Endothelial cell of umbilical vein (primary cell): ENCODE measurements around the gene SSNA1. TPM values are rescaled to one million over a fixed set of nuclear protein-coding genes. Genes with fewer than 3 reads are reported as not detected.

ENCODE experiments used
- BruUV-seq: library from RNA; stranded (reverse); fragments of 400-500 nt; replicated peaks from 2 replicates; lab custom pipeline; 2021; lab: Mats Ljungman, UMichigan
- CTCF ChIA-PET: fragments of 300-600, 350-600 bp; sonication (Branson Sonifier 250); formaldehyde crosslinking; loops from one replicate; lab custom pipeline; 2021; ENCODE audit warnings: antibody characterized with exemption, inconsistent platforms; lab: Charles Lee
- POLR2A ChIA-PET: fragments of 300-600, 350-600 bp; sonication (Branson Sonifier 250); formaldehyde crosslinking; loops from one replicate; lab custom pipeline; 2021; ENCODE audit warnings: antibody characterized with exemption, inconsistent platforms; lab: Charles Lee
- DNase-seq: peaks from one replicate; pipeline ENCODE4 v3.0.0-alpha.2; 2011; ENCODE audit warnings: low read depth, low spot score
- FAIRE-seq: peaks from 2 replicates; lab custom pipeline; 2011; peaks lifted over from hg19 to GRCh38; lab: Jason Lieb, UNC
- H2AFZ ChIP-seq: 2 replicates; pipeline ENCODE4 v1.6.0; 2012; ENCODE audit warnings: low read depth, low read length, control low read depth, inconsistent platforms
- H3K27ac ChIP-seq: 2 replicates; pipeline ENCODE4 v1.5.1; 2011; ENCODE audit warnings: low read depth, mild to moderate bottlenecking, control low read depth, low read length, moderate library complexity; ENCODE audit not compliant: insufficient read depth
- H3K27me3 ChIP-seq, 2 experiments: 2 replicates each; pipeline versions ENCODE4 v1.6.0 to v1.6.1; 2011; ENCODE audit warnings: low read length in 2 of 2, mixed read lengths in 1 of 2; ENCODE audit not compliant: control insufficient read depth in 2 of 2, insufficient read depth in 2 of 2
- H3K36me3 ChIP-seq, 2 experiments: 2 replicates in 1 of 2; 3 replicates in 1 of 2; pipeline ENCODE4 v1.5.1; 2011; ENCODE audit warnings: low read length in 2 of 2, mild to moderate bottlenecking in 1 of 2, moderate library complexity in 1 of 2; ENCODE audit not compliant: control insufficient read depth in 2 of 2, insufficient read depth in 2 of 2; ENCODE audit errors: extremely low read depth in 1 of 2
- H3K4me1 ChIP-seq: 3 replicates; pipeline ENCODE4 v1.5.1; 2011; ENCODE audit warnings: mild to moderate bottlenecking, low read length; ENCODE audit not compliant: control insufficient read depth, insufficient read depth; ENCODE audit errors: extremely low read depth
- H3K4me2 ChIP-seq: 2 replicates; pipeline ENCODE4 v1.6.1; 2011; ENCODE audit warnings: low read length, control low read depth, mixed read lengths; ENCODE audit not compliant: insufficient read depth
- H3K4me3 ChIP-seq, 3 experiments: fragments of 200-600 bp in 1 of 3; sonication (generic), shearing (Covaris generic) in 1 of 3; replicated peaks in 1 of 3; 2 replicates each; pipeline ENCODE4 v1.5.1; 2011 to 2016; ENCODE audit warnings: control low read depth in 3 of 3, low read length in 3 of 3, mild to moderate bottlenecking in 2 of 3, inconsistent platforms in 1 of 3, low read depth in 1 of 3, moderate library complexity in 1 of 3; ENCODE audit not compliant: insufficient read depth in 1 of 3
- H3K79me2 ChIP-seq: 2 replicates; pipeline ENCODE4 v1.6.0; 2012; ENCODE audit warnings: low read length, inconsistent platforms; ENCODE audit not compliant: control insufficient read depth, insufficient read depth
- H3K9ac ChIP-seq: replicated peaks from 2 replicates; pipeline ENCODE3; 2011; ENCODE audit warnings: low read length, control low read depth; ENCODE audit not compliant: insufficient read depth; ENCODE audit errors: extremely low read depth
- H3K9me1 ChIP-seq: replicated peaks from 3 replicates; pipeline ENCODE4 v1.6.0; 2011; ENCODE audit warnings: mild to moderate bottlenecking, low read length; ENCODE audit not compliant: control insufficient read depth, insufficient read depth; ENCODE audit errors: extremely low read depth
- H3K9me3 ChIP-seq: replicated peaks from 2 replicates; pipeline ENCODE4 v1.5.1; 2012; ENCODE audit warnings: low read length, inconsistent platforms; ENCODE audit not compliant: control insufficient read depth, insufficient read depth
- H4K20me1 ChIP-seq: replicated peaks from 2 replicates; pipeline ENCODE3; 2011; ENCODE audit warnings: mild to moderate bottlenecking, low read length; ENCODE audit not compliant: control insufficient read depth, insufficient read depth; ENCODE audit errors: extremely low read depth
- CTCF ChIP-seq, 2 donors: IDR thresholded peaks; 1 replicate in 1 of 2; 2 replicates in 1 of 2; pipeline ENCODE4 v1.5.1; 2011; ENCODE audit warnings: low read length in 2 of 2, mild to moderate bottlenecking in 2 of 2, moderate library complexity in 2 of 2, control low read depth in 1 of 2, inconsistent platforms in 1 of 2, low read depth in 1 of 2; ENCODE audit not compliant: insufficient read depth in 1 of 2; ENCODE audit errors: extremely low read depth in 1 of 2
- EZH2 ChIP-seq: IDR thresholded peaks from 2 replicates; pipeline ENCODE4 v1.6.1; 2012; ENCODE audit warnings: borderline replicate concordance, low read depth, mild to moderate bottlenecking, moderate library complexity, low read length, inconsistent platforms; ENCODE audit not compliant: severe bottlenecking
- FOS ChIP-seq: IDR thresholded peaks from 2 replicates; pipeline ENCODE4 v1.6.1; 2011; ENCODE audit warnings: mild to moderate bottlenecking, low read length, moderate library complexity, borderline replicate concordance; ENCODE audit not compliant: insufficient read depth
- GATA2 ChIP-seq: IDR thresholded peaks from 2 replicates; pipeline ENCODE4 v1.7.0; 2011; ENCODE audit warnings: low read depth, mild to moderate bottlenecking, moderate library complexity, mixed read lengths, low read length; ENCODE audit not compliant: insufficient read length, insufficient read depth
- JUN ChIP-seq: IDR thresholded peaks from 2 replicates; pipeline ENCODE4 v1.6.1; 2011; ENCODE audit warnings: borderline replicate concordance, low read depth; ENCODE audit not compliant: insufficient read length, insufficient read depth
- MAX ChIP-seq: IDR thresholded peaks from 2 replicates; pipeline ENCODE4 v1.6.1; 2011; ENCODE audit not compliant: insufficient read depth, insufficient read length
- MYC ChIP-seq: IDR thresholded peaks from one replicate; pipeline ENCODE4 v1.6.1; 2011; ENCODE audit warnings: mild to moderate bottlenecking, low read depth, low read length
- POLR2A ChIP-seq: IDR thresholded peaks from 2 replicates; pipeline ENCODE4 v1.6.1; 2012; ENCODE audit warnings: low read depth, mild to moderate bottlenecking, control low read depth, low read length
- POLR2AphosphoS5 ChIP-seq: IDR thresholded peaks from 2 replicates; pipeline ENCODE4 v1.6.1; 2012; ENCODE audit warnings: low read depth, mild to moderate bottlenecking, control low read depth, low read length, moderate library complexity; ENCODE audit not compliant: insufficient read depth
- dilution Hi-C: fragments of 300-500 bp; cut with MboI; formaldehyde crosslinking; loops from one replicate; pipeline ENCODE4 v1.15.0; 2019; ENCODE audit warnings: low sequenced_read_pairs; ENCODE audit not compliant: extremely low pct_ligation_motif_present
- intact Hi-C: fragments of 100-400 bp; cut with micrococcal nuclease; formaldehyde crosslinking; loops from one replicate; pipeline ENCODE4 v1.10.0; 2022
- polyA plus RNA-seq, 4 experiments: library from polyadenylated mRNA; depleted of rRNA in 3 of 4; stranded (reverse) in 3 of 4; unstranded in 1 of 4; fragments of >200 nt; gene quantifications; 2 replicates each; pipeline versions ENCODE4 v1.2.1 to v1.2.3, GENCODE V29; 2011 to 2012; ENCODE audit warnings: missing spikeins in 1 of 4
- total RNA-seq: library from RNA; stranded (reverse); gene quantifications from 2 replicates; pipeline ENCODE4 v1.2.3, GENCODE V29; 2021

SSNA1 gene
- total and polyA plus RNA-seq, 2 donors (not counting 3 experiments of a cell fraction or from before 2014, with no cell fraction given), result 89.0 to 146 TPM

DNA sequence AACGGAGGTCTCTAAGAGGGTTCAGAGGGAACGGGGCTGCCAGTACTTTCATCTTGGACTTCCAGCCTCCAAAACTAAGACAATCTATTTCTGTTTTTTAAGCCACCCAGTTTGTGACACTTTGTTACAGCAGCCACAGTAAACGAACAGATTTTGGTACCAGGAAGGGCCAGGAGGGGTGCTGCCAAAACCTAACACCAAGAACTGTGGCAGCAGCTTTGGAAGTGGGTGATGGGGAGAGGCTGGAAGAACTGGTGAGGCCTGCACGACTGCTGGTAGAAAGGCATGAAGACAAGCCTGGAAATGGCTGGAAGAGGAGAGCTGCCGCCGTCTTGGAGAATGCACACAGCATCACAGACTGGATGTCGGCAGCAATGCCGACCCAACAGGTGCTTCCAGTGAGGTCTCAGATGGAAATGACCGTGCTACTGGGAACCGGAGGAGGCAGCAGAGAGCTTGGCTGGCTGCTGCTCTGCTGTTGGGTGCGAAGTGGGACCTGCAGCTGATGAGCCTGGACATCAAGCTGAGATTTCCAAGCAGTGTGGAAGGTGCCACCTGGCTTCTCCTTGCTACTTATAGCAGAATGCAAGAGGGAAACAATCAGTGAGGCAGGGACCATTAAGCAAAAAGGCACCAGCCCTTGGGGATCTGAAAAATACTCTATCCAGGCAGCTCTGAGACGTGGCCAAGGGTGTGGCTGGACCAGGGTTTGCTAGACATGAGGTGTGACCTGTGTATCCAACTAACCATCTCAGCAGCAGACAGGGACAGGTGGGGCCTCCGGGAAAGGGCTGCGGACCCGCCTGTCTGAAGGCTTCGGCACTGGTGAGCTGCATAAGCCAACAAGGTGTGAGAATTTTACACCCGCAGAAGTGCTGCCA lies 11.9 kb upstream of the SSNA1 start:
- peak; percentile 74 for FAIRE-seq
- BruUV-seq, result no TSS peak
- H3K27ac ChIP-seq, result no peak overlapping the region
- no peaks in the 10 kb centered on the region for H4K20me1 ChIP-seq
- TF ChIP-seq FOS (no peak), POLR2A (no peak), POLR2AphosphoS5 (no peak), JUN (no peak), MAX (no peak), MYC (no peak), GATA2 (no peak), CTCF (IDR thresholded peaks at IDR 0.05; ENCODE audit: extremely low read depth in 1 of 2, insufficient read depth in 1 of 2, low read depth in 1 of 2, low read length in 2 of 2) (peak; percentile 48 to 66), EZH2 (no peak)
- intact Hi-C loops, result loop anchor here (2.0 to 5.0 kb wide), 2 partner anchors 50 to 59 kb away; partner anchors contain the start of gene RNF224
- H3K36me3 ChIP-seq, result peaks cover 0 to 24% of the 10 kb centered on the region in 2 experiments
- no peak overlapping the region for H2AFZ ChIP-seq
- H3K9ac ChIP-seq, result no peak overlapping the region
- no peaks in the 10 kb centered on the region for H3K9me3 ChIP-seq
- ChIA-PET POLR2A (no interaction called here), CTCF (interaction anchor here (0.6 to 3.6 kb wide), 21 partner anchors 9 to 130 kb away, joined by 3 to 26 read pairs (median 5); partner anchors contain the start of genes ANAPC2, CYSRT1, RNF224 and SSNA1)
- peaks cover 6% of the 10 kb centered on the region for H3K4me1 ChIP-seq
- H3K4me3 ChIP-seq, result no peak overlapping the region
- H3K4me2 ChIP-seq, result no peak overlapping the region
- no peaks in the 10 kb centered on the region for H3K79me2 ChIP-seq
- DNase-seq, result peak; percentile 20
- no peaks in the 10 kb centered on the region for H3K9me1 ChIP-seq
- dilution Hi-C loops, result no loop called here
- H3K27me3 ChIP-seq, result no peaks in the 10 kb centered on the region
